Coronary artery (tissue), 2 donors: ENCODE results near the gene TDP1.
"Not testable (repeated sequence)": the region's sequence is repeated elsewhere in the genome, so short reads cannot be mapped to it uniquely, and the experiment has no call there.

ENCODE experiments used
- DNase-seq: peaks from one replicate; pipeline ENCODE4 v3.0.0-alpha.2; 2017; ENCODE audit warnings: low spot score
- H3K27ac ChIP-seq, 2 donors: fragments of 200-600 bp; sonication (generic); one replicate each; pipeline ENCODE4 v1.5.1; 2016 to 2019
- H3K4me3 ChIP-seq: fragments of 200-600 bp; sonication (generic); 2 replicates; pipeline ENCODE4 v1.5.1; 2016; ENCODE audit warnings: mild to moderate bottlenecking, moderate library complexity
- TF ChIP-seq, protein P1 (sequence below): fragments of 200-600 bp; sonication (generic); IDR thresholded peaks from one replicate; pipeline ENCODE4 v1.5.1; 2019; ENCODE audit warnings: antibody characterized with exemption

The TDP1 gene

DNA sequence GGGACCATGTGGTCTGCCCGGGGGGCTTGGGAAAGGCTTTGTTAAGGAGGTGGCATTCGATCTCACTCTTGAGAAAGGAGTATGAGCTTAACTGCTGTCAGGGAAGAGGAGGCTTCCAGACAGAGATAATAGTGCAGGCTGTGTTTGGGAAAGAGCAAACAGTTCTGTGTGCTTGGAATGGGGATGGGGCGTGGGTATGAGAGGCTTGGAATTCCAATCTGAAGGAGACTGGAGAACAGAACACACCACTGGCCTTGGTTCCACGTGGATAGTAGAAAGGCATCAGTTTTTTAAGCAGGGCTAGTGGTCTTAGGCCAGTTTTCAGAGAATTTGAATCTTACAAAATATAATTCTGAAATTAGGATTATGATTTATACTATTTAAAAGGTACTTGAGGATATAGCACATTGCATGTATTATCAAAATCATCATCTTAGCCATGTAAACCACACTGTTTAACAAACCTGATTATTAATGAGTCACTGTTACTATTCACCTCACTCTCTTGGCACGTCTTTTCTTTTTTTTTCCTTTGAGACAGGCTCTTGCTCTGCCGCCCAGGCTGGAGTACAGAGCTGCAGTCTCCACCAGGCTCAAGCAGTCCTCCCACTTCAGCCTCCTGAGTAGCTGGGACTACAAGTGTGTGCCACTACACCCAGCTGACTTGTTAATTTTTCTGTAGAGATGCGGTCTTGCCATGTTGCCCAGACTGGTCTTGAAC is 67.6 kb downstream of the TDP1 start:
- H3K4me3 ChIP-seq, result no peak overlapping the region

DNA sequence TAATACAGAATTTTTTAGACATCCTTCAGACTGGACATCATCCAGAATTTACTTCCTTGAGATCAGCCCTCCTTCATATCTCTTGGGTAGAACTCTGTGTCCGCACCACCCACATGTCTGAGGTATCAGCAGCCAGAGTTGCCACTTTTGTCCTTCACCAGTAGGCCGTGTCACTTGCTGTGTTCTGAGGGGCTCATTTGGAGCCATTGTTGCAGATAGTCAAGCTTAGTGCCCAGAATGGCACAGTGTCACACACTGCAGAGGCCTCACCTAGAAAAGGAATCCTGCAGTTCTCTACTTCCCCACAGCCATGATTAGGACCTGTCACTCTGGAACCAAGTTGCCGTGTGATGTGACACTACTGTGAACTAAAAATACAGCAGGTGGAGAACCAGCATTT is 69.2 kb downstream of the TDP1 start:
- no peak overlapping the region for H3K4me3 ChIP-seq
- TF ChIP-seq, protein P1, sequence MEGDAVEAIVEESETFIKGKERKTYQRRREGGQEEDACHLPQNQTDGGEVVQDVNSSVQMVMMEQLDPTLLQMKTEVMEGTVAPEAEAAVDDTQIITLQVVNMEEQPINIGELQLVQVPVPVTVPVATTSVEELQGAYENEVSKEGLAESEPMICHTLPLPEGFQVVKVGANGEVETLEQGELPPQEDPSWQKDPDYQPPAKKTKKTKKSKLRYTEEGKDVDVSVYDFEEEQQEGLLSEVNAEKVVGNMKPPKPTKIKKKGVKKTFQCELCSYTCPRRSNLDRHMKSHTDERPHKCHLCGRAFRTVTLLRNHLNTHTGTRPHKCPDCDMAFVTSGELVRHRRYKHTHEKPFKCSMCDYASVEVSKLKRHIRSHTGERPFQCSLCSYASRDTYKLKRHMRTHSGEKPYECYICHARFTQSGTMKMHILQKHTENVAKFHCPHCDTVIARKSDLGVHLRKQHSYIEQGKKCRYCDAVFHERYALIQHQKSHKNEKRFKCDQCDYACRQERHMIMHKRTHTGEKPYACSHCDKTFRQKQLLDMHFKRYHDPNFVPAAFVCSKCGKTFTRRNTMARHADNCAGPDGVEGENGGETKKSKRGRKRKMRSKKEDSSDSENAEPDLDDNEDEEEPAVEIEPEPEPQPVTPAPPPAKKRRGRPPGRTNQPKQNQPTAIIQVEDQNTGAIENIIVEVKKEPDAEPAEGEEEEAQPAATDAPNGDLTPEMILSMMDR, result no peak
- no peak overlapping the region for H3K27ac ChIP-seq
- DNase-seq, result no peak

More for the DNA sequence above, 67.6 kb downstream of the TDP1 start:
- H3K27ac ChIP-seq, result no peak overlapping the region
- no peak for DNase-seq
- TF ChIP-seq, protein P1, result no peak

DNA sequence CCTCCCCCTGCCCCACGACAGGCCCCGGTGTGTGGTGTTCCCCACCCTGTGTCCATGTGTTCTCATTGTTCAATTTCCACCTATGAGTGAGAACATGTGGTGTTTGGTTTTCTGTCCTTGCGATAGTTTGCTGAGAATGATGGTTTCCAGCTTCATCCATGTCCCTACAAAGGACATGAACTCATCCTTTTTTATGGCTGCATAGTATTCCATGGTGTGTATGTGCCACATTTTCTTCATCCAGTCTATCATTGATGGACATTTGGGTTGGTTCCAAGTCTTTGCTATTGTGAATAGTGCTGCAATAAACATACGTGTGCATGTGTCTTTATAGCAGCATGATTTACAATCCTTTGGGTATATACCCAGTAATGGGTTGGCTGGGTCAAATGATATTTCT is 70.9 kb downstream of the TDP1 start:
- not testable (repeated sequence) for DNase-seq, H3K27ac ChIP-seq

DNA sequence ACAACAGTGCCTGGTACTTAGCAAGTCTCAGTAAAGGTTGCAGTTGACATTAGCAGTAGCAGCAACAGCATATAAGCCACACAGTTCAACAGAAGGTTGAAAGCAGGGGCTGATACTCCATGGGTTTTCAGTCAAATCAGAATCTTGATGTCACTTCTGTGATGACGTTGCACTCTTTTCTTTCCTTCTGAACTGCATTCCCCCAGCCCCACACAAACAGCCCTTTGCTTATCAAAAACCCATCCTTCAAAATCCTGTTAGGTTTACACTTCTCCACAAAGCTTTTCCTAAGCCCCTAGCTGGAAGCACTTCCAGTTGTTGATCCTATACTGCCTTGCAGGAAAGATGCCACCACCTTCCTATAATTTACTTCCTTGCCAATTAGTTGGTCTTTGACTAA is 72.1 kb downstream of the TDP1 start:
- H3K4me3 ChIP-seq, result no peak overlapping the region
- no peak for DNase-seq
- TF ChIP-seq, protein P1, result no peak

More for the DNA sequence above, 70.9 kb downstream of the TDP1 start:
- H3K4me3 ChIP-seq, result not testable (repeated sequence)

DNA sequence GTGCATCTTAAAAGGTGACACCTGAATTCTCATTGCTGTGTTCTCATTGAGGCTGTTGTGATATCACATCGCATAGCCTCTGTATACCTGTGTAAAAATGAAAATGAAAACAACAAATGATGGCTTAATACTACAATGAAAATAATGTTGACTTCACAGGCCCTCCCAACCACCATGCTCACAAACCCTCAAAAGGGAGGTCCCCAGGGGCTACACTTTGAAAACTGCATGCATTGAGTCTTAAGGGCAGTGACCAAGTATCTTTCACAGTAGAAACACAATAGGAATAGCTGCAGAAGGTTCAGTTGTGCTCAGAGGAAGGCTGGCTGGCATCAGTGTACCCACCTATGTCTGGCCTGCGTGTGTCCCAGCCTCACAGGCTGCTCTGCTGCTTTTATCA is 78.4 kb downstream of the TDP1 start:
- DNase-seq, result no peak
- no peak overlapping the region for H3K27ac ChIP-seq
- TF ChIP-seq, protein P1, result no peak
- H3K4me3 ChIP-seq, result no peak overlapping the region

More for the DNA sequence above, 72.1 kb downstream of the TDP1 start:
- no peak overlapping the region for H3K27ac ChIP-seq

DNA sequence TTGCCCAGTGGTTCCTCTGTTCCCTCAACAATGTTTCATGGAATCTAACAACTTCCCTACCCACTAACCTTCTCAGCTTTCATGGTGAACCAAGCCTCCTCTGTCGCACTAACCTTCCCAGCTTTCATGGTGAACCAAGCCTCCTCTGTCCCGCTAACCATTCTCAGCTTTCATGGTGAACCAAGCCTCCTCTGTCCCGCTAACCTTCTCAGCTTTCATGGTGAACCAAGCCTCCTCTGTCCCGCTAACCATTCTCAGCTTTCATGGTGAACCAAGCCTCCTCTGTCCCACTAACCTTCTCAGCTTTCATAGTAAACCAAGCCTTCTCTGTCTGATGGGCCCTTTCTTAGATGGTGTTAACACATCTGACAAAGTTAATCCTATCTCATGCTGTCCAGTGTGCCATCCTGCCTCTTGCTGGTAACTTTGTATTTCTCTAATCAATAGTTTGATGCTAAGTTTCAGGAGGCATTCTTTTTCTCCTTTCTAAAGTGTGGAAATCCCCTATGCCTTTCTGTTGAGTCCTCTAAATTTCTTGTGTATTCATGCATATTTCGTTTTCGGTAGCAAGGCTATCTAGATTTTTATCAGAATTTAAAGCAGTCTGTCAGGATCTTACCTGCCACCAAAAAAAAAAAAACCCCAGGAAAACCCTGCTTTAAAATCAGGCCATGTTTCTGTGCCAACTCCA is 79.3 kb downstream of the TDP1 start:
- no peak overlapping the region for H3K4me3 ChIP-seq
- TF ChIP-seq, protein P1, result no peak
- no peak for DNase-seq
- H3K27ac ChIP-seq, result no peak overlapping the region

DNA sequence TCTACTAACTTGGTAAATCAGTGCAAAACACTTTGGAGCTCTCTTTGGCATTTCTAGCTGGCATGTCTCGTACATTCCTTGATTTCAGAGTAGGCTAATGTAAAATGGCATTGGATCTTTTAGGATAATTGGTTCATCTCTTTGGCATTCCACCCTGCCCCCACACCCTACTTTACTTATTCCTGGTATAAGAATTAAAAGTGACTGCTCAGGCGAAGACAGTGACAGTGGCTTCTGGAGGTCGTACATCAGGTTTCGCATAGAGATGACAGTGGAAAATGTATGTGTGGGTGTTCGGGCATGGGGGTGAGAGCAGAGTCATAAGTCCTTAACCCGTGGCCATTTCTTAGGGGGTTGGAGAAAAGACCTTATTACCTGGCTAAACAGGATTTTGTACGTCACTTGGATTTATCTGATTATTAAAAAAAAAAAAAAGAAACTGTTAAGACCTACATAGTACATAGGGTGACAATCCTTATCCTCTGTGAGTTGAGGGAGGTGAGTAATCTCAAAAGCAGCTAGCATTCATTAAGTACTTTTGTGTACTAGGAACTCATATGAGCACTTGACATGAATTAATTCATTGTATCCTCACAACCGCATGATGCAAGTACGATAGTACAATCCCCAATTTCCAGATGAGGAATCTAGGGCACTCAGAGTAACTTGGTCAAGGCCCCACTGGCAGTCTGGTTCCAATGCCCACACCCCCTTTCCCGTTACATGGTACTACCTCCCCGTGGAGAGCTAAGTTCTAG is 83.7 kb downstream of the TDP1 start:
- DNase-seq, result no peak
- TF ChIP-seq, protein P1, result no peak
- Histone ChIP-seq H3K4me3 (no peak overlapping the region), H3K27ac (no peak overlapping the region)
